Mesendoderm (in vitro differentiated cells): ENCODE measurements around the gene DLK2.

Experiments used
- DNase-seq: peaks from one replicate; pipeline ENCODE4 v3.0.0; 2013
- H2AK5ac ChIP-seq: 2 replicates; pipeline ENCODE4 v1.6.1; 2013; ENCODE audit warnings: low read length, inconsistent platforms
- H2BK120ac ChIP-seq: 2 replicates; pipeline ENCODE4 v1.6.1; 2013; ENCODE audit warnings: low read depth, mild to moderate bottlenecking, low read length, moderate library complexity, mixed read lengths
- H2BK15ac ChIP-seq: replicated peaks from 2 replicates; pipeline ENCODE4 v1.6.1; 2013; ENCODE audit warnings: low read depth, mild to moderate bottlenecking, moderate library complexity
- H2BK5ac ChIP-seq: 2 replicates; pipeline ENCODE4 v1.6.1; 2013; ENCODE audit warnings: low read length, inconsistent platforms
- H3K18ac ChIP-seq: 2 replicates; pipeline ENCODE4 v1.6.1; 2013; ENCODE audit warnings: mild to moderate bottlenecking, low read length, mixed read lengths
- H3K23ac ChIP-seq: one replicate; pipeline ENCODE4 v1.6.1; 2013; ENCODE audit warnings: low read length
- H3K27ac ChIP-seq: 2 replicates; pipeline ENCODE4 v1.5.1; 2013; ENCODE audit warnings: low read depth, mild to moderate bottlenecking, inconsistent platforms, low read length, moderate library complexity
- H3K27me3 ChIP-seq: 2 replicates; pipeline ENCODE4 v1.6.1; 2013; ENCODE audit warnings: low read length, control low read depth, mild to moderate bottlenecking, inconsistent platforms; ENCODE audit not compliant: insufficient read depth, poor library complexity
- H3K36me3 ChIP-seq: 2 replicates; pipeline ENCODE4 v1.6.1; 2013; ENCODE audit warnings: low read length, inconsistent platforms; ENCODE audit not compliant: control insufficient read depth, insufficient read depth
- H3K4ac ChIP-seq: one replicate; pipeline ENCODE4 v1.6.1; 2013; ENCODE audit warnings: low read depth, mild to moderate bottlenecking, low read length, moderate library complexity
- H3K4me1 ChIP-seq: 2 replicates; pipeline ENCODE4 v1.6.1; 2013; ENCODE audit warnings: low read depth, low read length, inconsistent platforms; ENCODE audit not compliant: control insufficient read depth
- H3K4me2 ChIP-seq: 2 replicates; pipeline ENCODE4 v1.6.1; 2013; ENCODE audit warnings: low read length
- H3K4me3 ChIP-seq: 2 replicates; pipeline ENCODE4 v1.5.1; 2013; ENCODE audit warnings: mild to moderate bottlenecking, low read length
- H3K56ac ChIP-seq: one replicate; pipeline ENCODE4 v1.6.1; 2013; ENCODE audit warnings: low read length
- H3K79me1 ChIP-seq: 2 replicates; pipeline ENCODE4 v1.6.1; 2013; ENCODE audit warnings: low read length, inconsistent platforms
- H3K79me2 ChIP-seq: 2 replicates; pipeline ENCODE4 v1.6.1; 2013; ENCODE audit warnings: mild to moderate bottlenecking, low read length; ENCODE audit not compliant: control insufficient read depth, insufficient read depth
- H3K9ac ChIP-seq: 2 replicates; pipeline ENCODE4 v1.6.1; 2013; ENCODE audit warnings: low read length, inconsistent platforms
- H4K5ac ChIP-seq: one replicate; pipeline ENCODE4 v1.6.1; 2013; ENCODE audit warnings: low read length
- H4K8ac ChIP-seq: one replicate; pipeline ENCODE4 v1.6.1; 2013; ENCODE audit warnings: low read depth, mild to moderate bottlenecking, control low read depth, low read length, moderate library complexity
- WGBS: extraction: QIAGEN DNeasy Blood & Tissue Kit; methylation state at CpG from one replicate; pipeline ENCODE4 v1.1.7; 2013; ENCODE audit warnings: low lambda C conversion rate, missing lambda C conversion rate; ENCODE audit not compliant: insufficient coverage; ENCODE audit errors: extremely low coverage; 5-methylcytosine and 5-hydroxymethylcytosine counted together

DLK2 gene

GRCh38 chr6:43489277-43490072, 34.1 kb upstream of the DLK2 start:
- no CpG with 5 or more reads among the region's 12 CpGs for WGBS
- Histone ChIP-seq H4K5ac (no peak overlapping the region), H3K4me3 (no peak overlapping the region), H3K79me2 (peaks cover 24% of the 10 kb centered on the region), H3K4ac (no peak overlapping the region), H3K9ac (no peak overlapping the region), H3K4me1 (no peaks in the 10 kb centered on the region), H3K23ac (no peak overlapping the region), H2BK15ac (no peak overlapping the region), H2BK120ac (no peak overlapping the region), H3K79me1 (peaks cover 34% of the 10 kb centered on the region), H3K27ac (no peak overlapping the region), H3K36me3 (peaks cover 2% of the 10 kb centered on the region), H4K8ac (no peak overlapping the region), H2BK5ac (no peak overlapping the region), H3K56ac (no peak overlapping the region), H3K18ac (no peak overlapping the region), H3K27me3 (no peaks in the 10 kb centered on the region), H3K4me2 (no peak overlapping the region), H2AK5ac (no peak overlapping the region)
- DNase-seq, result no peak

- no peak overlapping the region for H4K8ac ChIP-seq
- no peak overlapping the region for H3K23ac ChIP-seq
- H3K9ac ChIP-seq, result no peak overlapping the region
- H3K4me3 ChIP-seq, result no peak overlapping the region
- WGBS, result no CpG with 5 or more reads among the region's 4 CpGs
- H3K27ac ChIP-seq, result no peak overlapping the region
- DNase-seq, result no peak
- H3K4me1 ChIP-seq, result no peaks in the 10 kb centered on the region
- H3K56ac ChIP-seq, result no peak overlapping the region
- no peaks in the 10 kb centered on the region for H3K27me3 ChIP-seq
- H3K79me1 ChIP-seq, result peaks cover 30% of the 10 kb centered on the region
- no peak overlapping the region for H3K4me2 ChIP-seq
- H3K4ac ChIP-seq, result no peak overlapping the region
- peaks cover 2% of the 10 kb centered on the region for H3K36me3 ChIP-seq
- H4K5ac ChIP-seq, result no peak overlapping the region
- no peak overlapping the region for H3K18ac ChIP-seq
- no peak overlapping the region for H2BK15ac ChIP-seq
- H2AK5ac ChIP-seq, result no peak overlapping the region
- no peak overlapping the region for H2BK5ac ChIP-seq
- H3K79me2 ChIP-seq, result peaks cover 21% of the 10 kb centered on the region
- H2BK120ac ChIP-seq, result no peak overlapping the region
Observed at GRCh38 chr6:43488667-43489276, 33.4 kb upstream of the DLK2 start.

- Histone ChIP-seq H2BK5ac (no peak overlapping the region), H3K56ac (no peak overlapping the region), H2BK15ac (no peak overlapping the region), H3K27me3 (no peaks in the 10 kb centered on the region), H3K79me1 (peaks cover 35% of the 10 kb centered on the region), H3K27ac (no peak overlapping the region), H4K8ac (no peak overlapping the region), H3K79me2 (peaks cover 33% of the 10 kb centered on the region), H3K4me1 (peaks cover 9% of the 10 kb centered on the region), H2AK5ac (no peak overlapping the region), H3K4me2 (no peak overlapping the region), H3K36me3 (peaks cover 2% of the 10 kb centered on the region), H2BK120ac (no peak overlapping the region), H3K23ac (no peak overlapping the region), H4K5ac (no peak overlapping the region), H3K4ac (no peak overlapping the region), H3K9ac (no peak overlapping the region), H3K18ac (no peak overlapping the region), H3K4me3 (no peak overlapping the region)
- no CpG with 5 or more reads among the region's 11 CpGs for WGBS
- peak; percentile 77 for DNase-seq
Observed at GRCh38 chr6:43481591-43482236, 26.4 kb upstream of the DLK2 start.

GRCh38 chr6:43481075-43481474, 25.7 kb upstream of the DLK2 start:
- H3K18ac ChIP-seq, result no peak overlapping the region
- no peak overlapping the region for H3K23ac ChIP-seq
- H4K8ac ChIP-seq, result no peak overlapping the region
- H3K4me2 ChIP-seq, result no peak overlapping the region
- no peak overlapping the region for H2AK5ac ChIP-seq
- H4K5ac ChIP-seq, result no peak overlapping the region
- H3K79me2 ChIP-seq, result peaks cover 31% of the 10 kb centered on the region
- H3K4me1 ChIP-seq, result peaks cover 9% of the 10 kb centered on the region
- H3K4me3 ChIP-seq, result no peak overlapping the region
- WGBS, result no CpG with 5 or more reads among the region's 2 CpGs
- no peak overlapping the region for H2BK120ac ChIP-seq
- H3K36me3 ChIP-seq, result peaks cover 2% of the 10 kb centered on the region
- H3K79me1 ChIP-seq, result peaks cover 32% of the 10 kb centered on the region
- no peak overlapping the region for H2BK15ac ChIP-seq
- no peak overlapping the region for H3K9ac ChIP-seq
- H3K56ac ChIP-seq, result no peak overlapping the region
- no peaks in the 10 kb centered on the region for H3K27me3 ChIP-seq
- DNase-seq, result peak; percentile 53
- no peak overlapping the region for H3K4ac ChIP-seq
- H3K27ac ChIP-seq, result no peak overlapping the region
- H2BK5ac ChIP-seq, result no peak overlapping the region

- no peaks in the 10 kb centered on the region for H3K27me3 ChIP-seq
- no peaks in the 10 kb centered on the region for H3K36me3 ChIP-seq
- no CpG with 5 or more reads among the region's 3 CpGs for WGBS
- H3K18ac ChIP-seq, result no peak overlapping the region
- no peak overlapping the region for H2BK120ac ChIP-seq
- H2AK5ac ChIP-seq, result no peak overlapping the region
- H4K5ac ChIP-seq, result no peak overlapping the region
- H3K4me3 ChIP-seq, result peak overlapping the region; percentile 83
- H3K56ac ChIP-seq, result peak overlapping the region; percentile 95
- peaks cover 9% of the 10 kb centered on the region for H3K4me1 ChIP-seq
- no peak overlapping the region for H3K23ac ChIP-seq
- peaks cover 21% of the 10 kb centered on the region for H3K79me1 ChIP-seq
- no peak overlapping the region for H2BK5ac ChIP-seq
- DNase-seq, result no peak
- H3K4me2 ChIP-seq, result peak overlapping the region; percentile 96
- H3K4ac ChIP-seq, result peak overlapping the region; percentile 97
- H4K8ac ChIP-seq, result no peak overlapping the region
- H2BK15ac ChIP-seq, result no peak overlapping the region
- H3K27ac ChIP-seq, result no peak overlapping the region
- H3K9ac ChIP-seq, result peak overlapping the region; percentile 79
- H3K79me2 ChIP-seq, result peaks cover 23% of the 10 kb centered on the region
Observed at GRCh38 chr6:43478008-43478372, 22.6 kb upstream of the DLK2 start.
